HG03045 (cell line): ENCODE results near the gene BABAM2.
"Not testable (repeated sequence)": the region's sequence is repeated elsewhere in the genome, so short reads cannot be mapped to it uniquely, and the experiment has no call there.

Experiments used
- ATAC-seq: cut with Tn5 transposase; IDR thresholded peaks from one replicate; pipeline ENCODE4 v1.9.1; 2021; ENCODE audit warnings: mild to moderate bottlenecking, moderate library complexity; ENCODE audit not compliant: unreplicated experiment

BABAM2 gene

DNA sequence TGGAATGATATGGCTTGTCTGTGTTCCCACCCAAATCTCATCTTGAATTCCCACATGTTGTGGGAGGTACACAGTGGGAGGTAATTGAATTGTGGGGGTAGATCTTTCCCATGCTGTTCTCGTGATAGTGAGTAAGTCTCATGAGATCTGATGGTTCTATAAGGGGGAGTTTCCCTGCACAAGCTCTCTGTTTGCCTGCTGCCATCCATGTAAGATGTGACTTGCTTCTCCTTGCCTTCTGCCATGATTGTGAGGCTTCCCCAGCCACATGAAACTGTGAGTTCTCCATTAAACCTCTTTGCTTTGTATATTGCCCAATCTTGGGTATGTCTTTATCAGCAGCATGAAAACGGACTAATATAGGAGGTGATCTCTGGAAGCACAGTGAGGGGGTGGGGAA lies 78.4 kb downstream of the BABAM2 start:
- ATAC-seq: not testable (repeated sequence)

DNA sequence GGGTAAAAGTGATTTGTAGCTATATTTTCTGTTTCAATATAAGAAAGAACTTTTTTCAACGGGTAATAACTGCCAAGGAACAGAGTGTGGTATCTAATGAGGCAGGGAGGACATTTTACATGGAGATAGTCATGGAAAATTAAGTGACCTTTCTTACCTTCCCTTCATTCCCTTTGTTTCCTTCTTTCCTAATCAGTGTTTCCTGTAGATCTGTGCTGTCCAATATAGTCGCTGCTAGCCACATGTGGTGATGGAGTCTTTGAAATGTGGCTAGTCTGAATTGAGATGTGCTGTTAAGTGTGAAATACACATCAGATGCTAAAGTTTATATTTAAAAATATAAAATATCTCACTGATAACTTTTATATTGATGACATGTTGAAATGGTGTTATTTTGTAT lies 81.8 kb downstream of the BABAM2 start:
- no peak for ATAC-seq

DNA sequence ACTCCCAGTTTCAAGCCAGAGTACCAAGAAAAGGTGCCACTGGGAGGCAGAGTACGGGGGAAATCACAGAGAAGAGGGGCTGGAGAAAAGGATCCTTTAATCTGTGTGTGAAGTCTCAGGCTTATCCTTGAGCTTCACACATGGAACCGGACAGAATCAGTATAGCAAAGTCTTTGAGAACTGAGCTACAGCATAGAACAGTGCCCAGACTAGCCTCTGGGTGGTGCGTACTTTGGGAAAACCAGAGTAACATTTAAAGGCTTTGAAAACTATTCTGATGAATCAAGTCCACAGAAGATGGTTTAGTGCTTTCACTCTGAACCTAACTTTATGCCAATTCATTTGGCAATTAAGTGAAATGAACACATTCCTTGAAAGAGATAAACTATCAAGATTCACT lies 83.1 kb downstream of the BABAM2 start:
- ATAC-seq: no peak

DNA sequence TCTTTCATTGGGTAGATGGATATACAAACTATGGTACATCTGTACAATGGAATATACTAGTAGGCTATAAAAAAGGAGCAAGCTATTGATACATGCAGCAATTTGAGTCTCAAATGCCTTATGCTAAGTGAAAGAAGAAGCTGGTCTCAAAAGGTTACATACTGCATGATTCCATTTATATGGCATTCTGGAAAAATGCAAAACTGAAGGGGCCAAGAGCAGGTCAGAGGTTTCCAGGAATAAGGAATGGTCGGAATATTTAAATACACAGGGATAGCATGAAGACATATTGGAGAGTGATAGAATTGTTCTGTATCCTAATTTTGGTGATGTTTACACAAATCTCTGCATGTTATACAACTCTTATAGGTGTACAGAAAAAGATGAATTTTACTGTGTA lies 85.8 kb downstream of the BABAM2 start:
- ATAC-seq: no peak

DNA sequence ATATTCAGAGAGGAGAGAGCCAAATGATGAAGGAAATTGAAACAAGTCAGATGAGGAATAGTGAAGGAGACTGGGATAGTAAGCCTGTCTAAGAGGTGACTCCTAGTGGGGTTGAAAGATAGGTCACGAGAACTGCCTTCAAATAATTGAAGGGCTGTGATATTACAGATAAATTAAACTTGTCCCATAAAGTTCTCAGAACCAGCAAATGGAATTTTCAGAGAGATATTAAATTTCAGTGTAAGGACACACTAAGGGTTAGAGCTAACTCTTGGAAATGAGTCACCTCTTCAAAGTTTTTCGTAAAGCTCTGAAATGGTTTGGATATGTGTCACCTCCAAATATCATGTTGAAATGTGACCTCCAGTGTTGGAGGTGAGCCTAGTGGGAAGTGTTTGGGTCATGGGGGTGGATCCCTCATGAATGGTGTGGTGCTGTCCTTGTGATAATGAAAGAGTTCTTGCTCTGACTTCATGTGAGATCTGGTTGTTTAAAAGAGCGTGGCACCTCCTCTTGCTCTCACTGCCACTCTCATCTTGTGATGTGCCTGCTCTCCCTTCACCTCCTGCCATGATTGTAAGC lies 87.3 kb downstream of the BABAM2 start:
- no peak for ATAC-seq

DNA sequence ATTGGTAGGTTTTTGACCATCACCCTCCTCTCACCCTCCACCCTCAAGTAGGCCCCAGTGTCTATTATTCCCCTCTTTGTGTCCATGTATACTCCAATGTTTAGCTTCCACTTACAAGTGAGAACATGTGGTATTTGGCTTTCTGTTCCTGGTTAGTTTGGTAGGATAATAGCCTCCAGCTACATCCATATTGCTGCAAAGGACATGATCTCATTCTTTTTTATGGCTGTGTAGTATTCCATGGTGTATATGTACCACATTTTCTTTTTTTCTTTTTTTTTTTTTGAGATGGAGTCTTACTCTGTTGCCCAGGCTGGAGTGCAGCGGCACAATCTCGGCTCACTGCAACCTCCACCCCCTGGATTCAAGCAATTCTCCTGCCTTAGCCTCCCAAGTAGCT lies 88.2 kb downstream of the BABAM2 start:
- not testable (repeated sequence) for ATAC-seq

DNA sequence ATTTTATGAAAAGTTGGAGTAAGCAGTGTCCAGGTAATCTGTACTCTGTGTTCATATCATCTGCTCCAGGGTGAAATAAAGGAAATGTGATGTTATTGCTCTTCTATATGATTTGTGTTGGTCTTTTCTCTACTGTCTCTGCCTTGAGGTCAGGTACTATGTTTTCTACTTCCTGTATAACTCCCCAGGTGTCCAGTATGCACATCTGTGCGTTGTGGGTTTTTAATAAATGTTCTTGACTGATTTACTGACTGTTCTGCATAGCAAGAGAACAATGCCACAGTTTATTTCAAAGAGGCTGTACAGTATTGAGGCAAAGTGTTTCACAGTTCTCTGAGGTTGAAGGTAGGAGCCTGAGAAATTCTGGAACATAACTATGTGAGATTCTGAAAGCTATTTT lies 89.7 kb downstream of the BABAM2 start:
- ATAC-seq: no peak

DNA sequence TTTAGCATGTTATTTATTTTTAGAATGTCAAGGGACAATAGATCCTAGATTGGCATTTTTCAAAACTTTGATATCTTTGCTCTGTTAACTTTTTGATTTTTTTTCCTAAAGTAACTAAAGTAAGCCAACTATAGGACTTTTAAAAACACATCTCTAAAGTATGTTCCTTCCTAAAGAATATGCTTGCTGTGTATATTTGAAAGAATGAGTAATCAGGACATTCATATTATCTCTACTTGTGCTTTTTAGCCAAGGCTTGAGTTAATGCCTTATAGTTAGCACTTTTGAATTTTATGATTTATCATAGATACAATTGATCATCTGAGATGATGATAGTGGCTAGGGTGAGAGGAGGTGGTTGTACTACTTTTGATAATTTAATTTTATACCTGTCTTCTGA lies 93.6 kb downstream of the BABAM2 start:
- ATAC-seq: no peak

DNA sequence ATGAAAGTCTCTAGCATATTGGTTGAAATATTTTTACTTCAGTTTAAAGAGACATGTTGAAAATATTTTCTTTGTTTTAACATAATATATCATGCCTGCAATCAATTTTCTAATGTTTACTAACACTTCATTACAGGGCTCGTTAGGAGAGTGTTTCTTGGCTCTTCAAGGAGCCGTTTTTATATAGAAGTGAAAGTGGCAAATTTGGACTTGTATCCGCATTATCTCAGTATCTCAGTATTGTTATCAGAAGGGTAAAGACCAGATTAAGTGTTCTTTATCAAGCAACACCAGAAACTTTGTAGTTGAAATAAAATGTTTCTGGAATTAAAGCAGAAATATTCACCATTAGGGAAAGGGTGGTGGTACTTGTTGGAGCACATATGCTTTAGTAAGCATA lies 97.8 kb downstream of the BABAM2 start:
- no peak for ATAC-seq

DNA sequence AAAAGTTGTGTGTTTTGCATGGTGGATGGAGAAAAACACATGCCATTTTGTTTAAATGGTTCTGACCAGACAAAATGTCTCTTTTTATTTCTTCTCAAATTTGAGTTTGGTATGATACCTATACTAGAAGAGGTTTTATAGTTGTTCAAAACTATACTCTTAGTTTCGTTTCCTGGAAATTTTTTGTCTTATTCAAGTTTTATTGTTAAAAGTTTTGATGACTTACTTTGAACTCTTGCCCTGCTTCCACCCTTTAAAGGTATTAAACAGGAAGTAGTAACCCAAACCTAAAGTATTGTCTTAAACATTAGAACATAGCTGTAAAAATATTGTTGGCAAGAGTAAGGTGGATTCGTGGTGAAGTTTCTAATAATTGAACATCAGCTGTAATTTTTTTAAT lies 98.2 kb downstream of the BABAM2 start:
- no peak for ATAC-seq

DNA sequence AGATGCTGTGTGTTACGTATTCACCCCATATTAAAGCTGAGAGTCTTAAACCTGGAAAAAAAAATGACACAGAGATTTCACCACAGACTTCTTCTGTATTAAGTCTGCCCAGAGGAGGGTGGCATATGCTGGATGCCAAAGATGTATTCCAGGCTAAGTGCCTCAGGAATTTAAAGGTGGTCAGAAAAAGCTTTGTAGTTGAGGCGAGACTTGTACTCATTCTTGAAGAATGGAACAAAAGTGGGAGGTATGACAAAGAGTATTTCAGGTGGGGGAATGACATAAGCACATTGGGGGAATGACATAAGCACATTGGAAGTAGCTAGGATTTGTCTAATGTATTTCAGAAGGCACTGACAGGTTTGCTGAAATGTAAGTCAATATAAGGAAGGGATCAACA lies 98.6 kb downstream of the BABAM2 start:
- ATAC-seq: no peak

DNA sequence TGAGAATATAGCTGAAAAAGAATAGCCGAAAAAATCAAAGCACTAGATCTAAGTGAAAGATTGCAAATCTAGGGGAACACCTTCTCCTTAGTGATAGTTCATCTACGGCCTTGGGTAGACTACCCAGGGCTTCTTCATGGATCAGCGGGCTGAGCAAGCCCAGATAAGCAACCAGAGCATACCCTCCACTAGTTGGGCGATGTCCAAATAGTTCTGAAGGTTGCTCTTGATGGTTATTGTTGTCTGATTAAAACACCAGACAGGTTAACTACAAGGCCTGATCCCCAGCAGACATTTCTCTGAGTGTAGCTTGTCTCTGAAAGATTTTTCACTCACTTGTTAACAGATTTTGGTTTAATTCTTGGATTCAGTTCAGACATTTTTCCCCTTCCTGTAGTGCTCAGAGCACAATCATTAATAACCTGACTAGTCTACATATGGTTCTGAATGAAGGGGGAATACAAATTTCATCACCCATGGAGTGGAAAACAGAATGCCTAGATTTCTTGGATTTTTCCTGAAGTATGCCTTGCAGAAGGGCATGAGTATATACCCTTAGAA lies 99.6 kb downstream of the BABAM2 start:
- no peak for ATAC-seq

DNA sequence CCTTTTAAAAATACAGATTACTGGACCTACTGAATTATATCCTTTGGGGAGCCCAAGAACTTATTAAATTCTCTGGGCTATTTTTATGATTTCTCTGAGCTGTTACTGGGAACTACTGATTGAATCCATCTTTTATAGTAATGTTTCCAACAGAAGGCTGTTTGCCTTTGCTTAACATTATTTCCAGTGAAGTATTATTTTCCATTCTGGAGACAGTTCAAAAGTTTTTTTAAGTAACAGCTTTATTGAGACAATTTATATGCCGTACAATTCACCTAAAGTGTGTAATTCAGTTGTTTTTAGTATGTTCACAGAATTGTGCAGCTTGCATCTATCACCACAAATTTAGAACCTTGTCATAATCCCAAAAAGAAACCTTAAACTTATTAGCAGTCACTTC lies 100.6 kb downstream of the BABAM2 start:
- no peak for ATAC-seq

DNA sequence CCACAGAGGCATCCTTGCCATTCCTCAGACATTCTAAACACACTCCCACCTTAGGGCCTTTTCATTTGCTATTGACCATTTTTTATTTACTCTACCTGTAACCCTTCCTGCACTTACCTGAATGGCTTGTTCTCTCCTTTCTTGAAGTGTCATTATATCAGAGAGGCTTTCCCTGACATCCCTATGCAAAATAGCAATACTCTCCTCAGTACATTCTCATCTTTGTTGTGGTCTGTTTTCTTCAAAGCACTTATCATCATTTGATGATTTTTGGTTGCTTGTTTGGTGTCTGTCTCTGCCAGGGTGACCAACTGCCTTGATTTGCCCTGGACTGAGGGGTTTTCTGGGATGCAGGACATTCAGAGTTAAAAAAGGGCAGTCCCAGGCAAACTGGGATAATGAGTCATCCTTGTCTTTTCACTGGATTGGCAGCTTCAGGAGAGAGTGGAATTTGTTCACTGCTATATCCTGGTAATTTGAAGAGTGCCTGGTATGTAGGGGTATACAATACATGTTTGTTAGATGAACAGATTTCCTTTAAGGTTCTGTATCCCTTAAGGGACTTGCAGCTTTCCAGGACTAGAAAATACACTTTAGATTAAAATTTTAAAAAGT lies 102.4 kb downstream of the BABAM2 start:
- no peak for ATAC-seq

DNA sequence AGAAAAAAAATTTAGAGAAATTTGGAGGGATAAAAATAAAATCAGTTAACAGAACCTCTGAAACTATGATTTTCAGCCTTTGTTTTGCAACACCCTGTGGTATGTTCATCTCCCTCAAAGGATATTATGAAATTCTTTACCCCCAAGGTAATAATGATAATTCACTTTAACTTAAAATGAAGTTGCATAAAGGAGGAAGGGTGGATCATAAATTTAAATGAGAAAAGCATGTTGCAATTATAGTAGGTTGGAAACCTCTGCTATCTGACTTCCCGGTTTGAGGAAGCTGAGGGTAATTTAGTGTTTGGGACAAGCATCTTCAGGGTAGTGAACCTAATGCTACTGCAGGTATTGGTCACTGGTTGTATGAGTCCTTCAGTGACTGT lies 102.9 kb downstream of the BABAM2 start:
- ATAC-seq: no peak

DNA sequence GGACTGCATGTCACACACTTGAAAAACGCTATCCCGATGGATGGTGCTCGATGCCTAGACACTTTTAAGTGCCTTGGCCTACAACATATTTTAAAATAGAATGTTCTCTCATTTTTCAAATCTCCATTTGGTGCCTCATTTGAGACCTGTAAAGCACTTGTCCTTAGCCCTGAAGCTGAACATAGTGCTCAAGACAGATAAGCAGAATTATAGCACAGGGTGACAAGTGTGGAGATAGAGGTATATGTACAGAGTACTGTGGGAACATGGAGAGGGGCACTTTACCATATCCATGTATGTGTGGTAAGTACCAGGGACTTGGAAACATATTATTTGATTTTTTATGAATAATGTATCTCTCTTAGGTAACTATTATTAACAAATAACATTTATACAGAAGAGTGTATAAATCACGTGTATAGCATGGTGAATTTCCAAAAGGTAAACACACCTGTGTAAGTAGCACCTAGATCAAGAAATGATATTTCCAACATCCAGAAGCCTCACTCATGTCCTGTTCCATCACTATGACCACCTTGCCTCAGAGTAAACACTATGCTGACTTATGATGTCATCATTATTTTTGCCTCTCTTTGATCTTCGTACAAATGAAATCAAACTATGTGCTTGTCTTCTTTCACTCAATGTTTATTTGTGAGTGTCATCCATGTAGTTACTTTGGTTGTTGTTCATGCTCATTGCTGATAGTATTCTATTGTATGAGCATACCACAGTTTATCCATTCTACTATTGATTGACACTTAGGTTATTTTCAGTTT lies 103.6 kb downstream of the BABAM2 start:
- no peak for ATAC-seq

DNA sequence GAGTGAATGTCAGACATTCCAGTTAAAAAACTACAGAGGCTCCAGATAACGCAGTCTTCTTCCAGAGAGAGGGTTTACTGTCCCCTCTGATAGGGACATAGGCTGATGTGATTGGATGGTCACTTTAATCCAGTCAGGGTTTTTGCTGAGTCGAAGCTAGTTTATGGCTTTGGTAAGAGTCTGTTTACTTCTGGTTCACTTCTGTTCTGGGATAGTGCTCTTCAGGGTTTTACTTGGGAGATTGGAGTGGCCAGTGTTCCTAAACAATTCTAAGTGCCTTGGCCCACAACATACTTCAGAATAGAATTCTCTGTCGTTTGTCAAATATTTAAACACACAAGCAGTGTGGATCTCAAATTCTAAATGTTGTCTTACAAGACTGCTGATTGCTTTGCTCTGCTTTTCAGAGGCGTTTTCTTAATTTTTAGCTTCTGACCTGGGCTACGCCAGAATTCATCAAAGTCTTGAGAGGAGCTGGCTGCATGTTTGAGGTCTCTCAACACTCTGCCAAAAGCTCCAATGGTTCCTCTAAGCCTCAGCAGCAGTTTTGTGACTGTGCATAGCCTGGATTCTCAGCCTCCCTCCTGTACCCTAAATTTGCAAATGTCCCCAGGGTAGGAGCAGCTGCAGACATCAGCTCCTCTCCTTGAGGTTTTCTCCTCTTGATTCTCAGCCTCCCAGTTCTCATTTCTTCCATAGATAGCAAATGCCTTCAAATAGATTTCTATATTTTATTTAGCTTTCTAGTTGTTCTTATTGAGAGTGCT lies 105.8 kb downstream of the BABAM2 start:
- ATAC-seq: no peak

DNA sequence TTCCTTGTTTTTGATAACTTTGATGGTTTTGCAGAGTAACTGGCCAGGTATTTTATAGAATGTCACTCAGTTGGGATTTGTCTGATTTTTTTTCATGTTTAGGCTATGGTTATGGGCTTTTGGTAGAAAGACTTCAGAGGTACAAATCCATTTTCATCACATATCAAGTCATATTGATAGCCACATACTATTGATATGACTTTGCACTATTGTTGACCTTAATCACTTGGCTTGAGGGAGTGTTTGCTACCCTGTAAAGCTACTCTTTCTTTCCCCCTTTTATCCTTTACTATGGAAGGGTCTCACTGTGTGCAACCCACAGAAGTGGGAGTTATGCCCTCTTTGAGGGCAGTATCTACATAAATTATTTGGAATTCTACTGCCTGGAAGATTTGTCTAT lies 109.8 kb downstream of the BABAM2 start:
- no peak for ATAC-seq

DNA sequence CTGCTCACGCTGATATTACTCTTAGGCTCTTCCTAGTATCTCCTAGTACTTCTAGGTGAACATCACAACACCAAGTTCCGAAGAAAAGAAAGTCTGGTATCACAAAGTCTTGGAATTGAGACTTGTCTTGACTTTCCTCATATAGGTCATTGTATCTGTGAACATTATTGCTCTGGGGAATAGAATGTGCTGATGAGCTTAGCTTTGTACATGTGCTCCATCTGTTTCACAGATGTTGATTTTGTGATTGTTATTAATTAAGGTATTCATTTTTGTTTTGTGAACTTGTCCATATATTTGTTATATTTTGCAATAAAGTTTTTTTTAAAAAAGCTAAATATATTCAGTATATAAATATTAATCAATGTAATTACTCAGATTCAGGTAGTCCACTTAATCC lies 111.7 kb downstream of the BABAM2 start:
- no peak for ATAC-seq

DNA sequence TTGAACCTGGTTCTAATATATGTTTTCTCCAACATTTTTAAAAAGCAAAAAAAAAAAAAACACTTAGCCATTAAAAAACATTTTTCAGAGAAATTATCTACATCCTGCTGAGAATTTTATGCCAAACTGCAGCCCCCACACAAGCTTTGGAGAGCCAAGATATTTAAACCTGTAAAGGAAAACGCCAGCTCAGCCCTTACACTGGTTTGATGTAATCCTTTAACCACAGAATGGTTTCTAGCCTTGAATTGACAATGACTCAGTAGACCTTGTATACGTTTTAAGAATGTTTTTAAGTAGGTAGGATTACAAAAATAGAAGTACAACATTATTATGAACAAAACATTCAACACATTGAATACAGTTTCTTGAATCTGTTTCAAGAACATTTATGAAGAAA lies 113.6 kb downstream of the BABAM2 start:
- no peak for ATAC-seq

DNA sequence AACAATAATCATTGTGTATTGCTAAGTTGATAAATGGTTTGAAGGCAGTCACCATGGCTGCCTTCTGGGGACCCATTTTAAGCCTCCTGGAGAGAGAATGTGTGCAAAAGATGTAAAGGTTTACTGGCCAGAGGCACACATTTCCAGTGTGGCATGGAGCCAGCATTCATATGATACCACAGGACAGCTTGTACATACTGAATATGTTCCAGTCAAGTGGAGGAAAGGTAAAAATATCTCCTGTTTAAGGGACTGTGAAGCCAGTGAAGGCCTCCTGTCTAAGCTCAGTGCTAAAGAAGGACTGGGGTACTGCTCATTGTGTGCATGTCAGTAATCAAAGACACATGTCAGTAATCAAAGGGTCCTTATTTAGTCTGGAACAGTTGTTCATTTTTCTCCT lies 119.2 kb downstream of the BABAM2 start:
- no peak for ATAC-seq
